HG02840 (cell line): Measurements from ENCODE around the gene KRT222.

Experiments used
- ATAC-seq: cut with Tn5 transposase; IDR thresholded peaks from one replicate; pipeline ENCODE4 v1.9.1; 2021; ENCODE audit warnings: mild to moderate bottlenecking, moderate library complexity, moderate number of reproducible peaks; ENCODE audit not compliant: unreplicated experiment, low FRiP score

KRT222 gene

GRCh38 chr17:40664582-40665333 is at the start of gene KRT222:
Gene KRT222 (minus strand): TSS chr17:40665177. CDS start chr17:40665099, 78 bp downstream.
- ATAC-seq, result no peak

DNA sequence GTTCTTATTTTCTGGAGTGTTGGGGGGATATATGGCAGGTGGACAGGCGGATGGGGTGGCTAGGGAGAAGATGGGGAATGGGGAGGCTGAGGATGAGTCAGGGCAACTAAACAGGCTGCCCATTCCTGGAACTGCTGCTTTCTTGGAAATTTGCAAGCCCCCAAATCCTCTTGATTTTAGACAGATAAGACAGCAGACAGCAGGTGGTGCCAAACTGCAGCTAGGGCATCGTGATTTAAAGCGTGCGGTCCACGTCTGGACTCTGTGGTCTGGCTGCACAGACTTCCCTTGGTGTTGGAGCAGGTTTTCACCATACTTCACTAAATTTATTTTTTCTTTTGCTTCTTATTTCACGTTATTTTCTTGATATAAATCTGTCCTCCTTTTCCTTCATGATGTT is 49.5 kb upstream of the KRT222 start:
- no peak for ATAC-seq

DNA sequence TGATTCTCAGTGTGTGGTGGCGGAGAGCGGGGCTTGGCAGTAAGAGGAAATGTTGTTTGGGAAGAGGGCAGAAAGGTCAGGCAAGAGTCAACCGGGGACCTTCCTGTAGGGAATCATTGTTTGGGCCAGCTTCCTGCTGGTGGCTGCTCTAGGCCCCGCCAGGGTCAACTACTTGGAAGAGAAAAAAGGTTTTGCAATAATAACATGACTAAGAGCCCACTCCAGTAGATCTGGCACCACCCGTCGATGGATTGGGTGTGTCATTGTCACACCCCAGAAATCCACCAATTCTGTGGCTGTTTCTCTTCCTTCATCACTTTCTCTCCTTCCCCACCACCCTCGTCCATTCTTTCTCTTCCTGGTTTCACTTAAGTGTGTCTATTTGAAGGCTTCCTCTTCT is 42.8 kb upstream of the KRT222 start:
- ATAC-seq, result no peak

- no peak for ATAC-seq
These were observed 40.6 kb upstream of the KRT222 start for GRCh38 chr17:40705584-40705983.

DNA sequence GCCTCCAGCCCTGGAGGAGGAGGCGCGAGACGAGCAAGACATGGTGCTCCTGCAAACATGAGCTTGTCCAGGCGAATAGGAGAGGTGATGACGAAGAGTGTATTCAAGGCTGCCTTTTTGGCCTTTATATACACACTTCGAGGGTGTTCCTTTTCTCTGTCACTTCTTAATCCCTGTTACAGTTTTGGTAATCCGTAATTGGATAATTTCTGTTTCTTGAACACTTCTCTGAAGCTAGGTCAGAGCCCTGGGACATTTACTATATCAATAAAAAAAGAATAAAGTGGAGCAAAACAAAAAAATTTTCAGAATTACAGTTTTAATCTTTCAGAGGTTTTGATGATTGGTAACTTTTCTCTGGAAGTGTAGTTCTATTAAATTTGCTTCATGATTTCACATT is 38.7 kb upstream of the KRT222 start, which contains the start of gene KRT24:
KRT24 (minus strand) TSS at position 101 of the 400 bp plus-strand sequence; CDS start at position 42, 59 bp downstream.
- no peak for ATAC-seq

GRCh38 chr17:40702271-40702670 is 37.3 kb upstream of the KRT222 start:
- no peak for ATAC-seq

DNA sequence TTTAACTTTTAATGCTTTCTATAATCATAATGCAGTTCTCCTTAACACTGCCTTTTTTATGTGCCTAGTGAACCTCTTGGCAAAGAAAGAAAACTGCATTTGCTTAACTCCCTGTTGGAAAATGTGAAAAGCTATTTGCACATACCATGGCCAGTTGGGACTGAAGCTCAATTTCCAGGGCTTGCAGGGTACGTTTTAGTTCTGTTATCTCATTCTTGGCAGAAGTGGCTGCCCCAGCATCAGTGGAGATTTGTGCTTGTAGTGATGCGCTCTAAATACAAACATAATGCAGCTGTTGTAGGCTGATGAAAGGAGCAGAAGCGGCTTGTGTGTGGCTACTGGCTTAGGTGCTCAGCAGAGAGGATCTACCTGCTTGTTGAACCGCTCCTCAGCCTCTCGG is 34.9 kb upstream of the KRT222 start:
- ATAC-seq, result no peak

DNA sequence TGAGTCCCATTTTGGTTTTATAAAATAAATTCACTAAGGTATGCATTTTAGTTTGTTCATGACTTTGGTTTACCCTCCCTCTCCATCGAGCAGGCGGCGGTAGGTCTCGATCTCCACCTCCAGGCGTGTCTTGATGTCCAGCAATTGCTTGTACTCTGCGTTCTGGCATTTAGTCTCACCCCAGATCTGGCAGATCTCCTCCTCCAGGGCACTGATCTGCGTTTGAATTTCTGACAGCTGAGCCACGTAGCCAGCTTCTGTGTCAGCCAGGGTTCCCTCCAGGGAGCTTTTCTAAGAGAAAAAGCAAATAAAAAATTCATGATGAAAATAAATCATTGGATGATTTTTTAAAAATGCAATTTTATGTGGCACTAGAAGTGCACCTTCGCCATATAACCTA is 34.4 kb upstream of the KRT222 start:
- ATAC-seq, result no peak

GRCh38 chr17:40697297-40697696 is 32.3 kb upstream of the KRT222 start:
- no peak for ATAC-seq

DNA sequence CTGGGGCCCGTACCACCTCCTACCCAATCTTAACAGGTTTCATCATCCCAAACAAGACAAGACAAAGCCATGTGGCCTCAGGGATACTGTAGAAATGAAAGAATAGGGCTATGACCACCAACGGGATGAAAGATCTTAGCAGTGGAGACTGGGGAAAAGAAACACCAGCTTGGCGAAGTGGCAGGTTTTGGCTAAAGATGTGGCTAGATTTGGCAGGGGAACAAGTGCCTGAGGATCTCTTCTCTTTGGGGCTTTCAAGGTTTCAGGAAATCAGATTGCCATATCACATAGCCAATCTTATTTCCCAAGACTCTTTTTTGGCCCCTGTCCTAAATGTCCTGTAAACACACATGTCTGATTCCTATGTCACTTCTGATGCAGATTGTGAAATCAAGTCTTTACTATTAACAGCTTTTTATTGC is 31.7 kb upstream of the KRT222 start:
- no peak for ATAC-seq

GRCh38 chr17:40695874-40696472 is 31.0 kb upstream of the KRT222 start:
- ATAC-seq, result no peak

DNA sequence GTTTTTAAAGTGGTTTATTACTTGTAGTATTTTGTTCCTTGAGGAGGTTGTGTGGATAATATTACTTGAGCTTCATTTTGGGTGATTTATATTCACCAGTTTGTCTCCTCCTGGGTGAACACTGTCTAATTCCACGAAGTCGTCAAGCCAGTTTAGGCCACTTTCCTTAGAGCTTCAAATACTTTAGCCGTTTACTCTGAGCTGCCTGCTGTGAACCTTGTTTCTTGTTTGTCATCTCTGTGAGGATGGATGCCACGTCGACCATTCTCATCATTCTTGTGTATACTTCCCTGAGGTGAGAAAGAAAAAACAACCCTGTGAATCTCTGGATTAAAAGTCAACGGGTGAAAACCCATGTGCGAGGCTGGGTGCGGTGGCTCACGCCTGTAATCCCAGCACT is 29.6 kb upstream of the KRT222 start:
- ATAC-seq, result no peak

DNA sequence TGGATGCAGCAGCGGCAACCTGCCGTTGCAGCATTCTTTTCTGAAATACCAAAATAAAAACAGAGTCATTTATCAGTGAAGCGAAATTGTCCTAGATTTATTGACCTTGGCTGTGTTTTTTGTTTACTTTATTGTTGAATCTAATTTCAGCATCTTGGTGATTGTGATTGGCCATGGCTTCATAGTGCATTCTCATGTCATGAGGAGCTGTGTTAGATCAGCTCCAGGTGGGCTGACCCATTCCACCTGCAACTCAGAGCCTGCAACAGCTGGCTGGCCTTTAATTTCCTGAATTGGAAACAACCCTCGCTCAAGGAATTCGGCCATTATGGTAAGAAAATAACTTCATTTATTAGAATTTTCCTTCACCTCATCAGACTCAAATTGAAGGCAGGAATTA is 22.1 kb upstream of the KRT222 start:
- ATAC-seq, result no peak

GRCh38 chr17:40686192-40686591 is 21.2 kb upstream of the KRT222 start:
- ATAC-seq, result no peak

DNA sequence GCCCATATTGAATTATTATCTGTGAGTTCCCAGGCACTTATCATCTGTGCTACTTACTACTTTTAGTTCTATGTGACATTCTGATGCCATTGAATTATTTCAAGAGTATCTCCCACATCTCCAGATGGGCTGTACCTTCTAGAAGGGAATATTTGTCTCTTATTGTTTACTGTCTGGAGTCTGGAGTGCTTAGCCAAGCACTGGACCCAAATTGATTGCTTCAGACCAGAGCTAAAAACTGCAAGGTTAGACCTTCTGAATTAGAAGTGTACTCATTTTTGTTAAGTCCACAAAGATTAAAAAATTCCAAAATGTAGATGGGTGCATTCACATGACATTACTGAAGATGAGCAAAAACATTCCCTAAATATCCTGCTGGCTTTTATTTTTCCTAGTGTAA is 16.0 kb upstream of the KRT222 start:
- no peak for ATAC-seq

DNA sequence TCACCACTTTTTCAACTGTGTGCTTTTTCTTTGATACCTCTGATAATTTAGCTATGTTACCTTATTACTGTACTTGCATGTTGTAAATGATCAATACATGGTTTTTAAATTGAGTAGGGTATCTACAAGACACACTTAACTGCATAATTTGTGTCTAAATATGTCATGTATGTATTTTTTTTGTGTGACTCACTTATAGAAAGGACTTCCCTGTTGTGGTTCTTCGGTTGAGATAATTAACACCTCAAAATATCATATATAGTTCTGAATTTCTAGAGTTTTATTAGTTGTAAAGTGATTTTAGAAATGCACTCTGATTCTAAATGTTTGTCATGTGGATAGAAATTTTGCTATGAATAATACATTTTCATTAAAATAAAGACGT is 14.5 kb upstream of the KRT222 start:
- no peak for ATAC-seq

DNA sequence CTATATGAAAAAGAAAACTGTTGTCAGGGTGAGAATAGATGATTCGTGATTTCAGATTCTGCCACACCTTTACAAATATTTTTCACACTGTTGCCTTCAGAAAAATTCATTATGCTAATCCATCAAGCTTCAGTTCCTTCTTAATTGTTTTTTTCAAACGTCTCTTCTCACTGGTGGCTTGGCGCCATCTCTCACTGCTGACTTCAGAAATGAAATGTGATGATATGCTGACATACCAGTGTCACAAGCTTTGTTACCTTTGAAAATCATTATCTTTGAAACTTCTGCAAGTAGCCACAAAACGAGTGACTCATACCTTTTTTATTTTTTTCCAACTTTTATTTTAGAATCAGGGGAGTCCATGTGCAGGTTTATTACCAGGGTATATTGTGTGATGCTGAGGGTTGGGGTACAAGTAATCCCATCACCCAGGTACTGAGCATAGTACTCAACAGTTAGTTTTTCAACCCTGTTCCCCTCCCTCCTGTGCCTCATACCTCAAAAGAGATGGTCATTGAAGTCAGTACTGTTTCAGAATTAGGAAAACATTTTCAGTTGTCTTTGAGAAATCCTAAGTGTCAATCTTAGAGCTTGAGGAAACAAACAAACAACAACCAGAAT is 14.0 kb upstream of the KRT222 start:
- no peak for ATAC-seq

DNA sequence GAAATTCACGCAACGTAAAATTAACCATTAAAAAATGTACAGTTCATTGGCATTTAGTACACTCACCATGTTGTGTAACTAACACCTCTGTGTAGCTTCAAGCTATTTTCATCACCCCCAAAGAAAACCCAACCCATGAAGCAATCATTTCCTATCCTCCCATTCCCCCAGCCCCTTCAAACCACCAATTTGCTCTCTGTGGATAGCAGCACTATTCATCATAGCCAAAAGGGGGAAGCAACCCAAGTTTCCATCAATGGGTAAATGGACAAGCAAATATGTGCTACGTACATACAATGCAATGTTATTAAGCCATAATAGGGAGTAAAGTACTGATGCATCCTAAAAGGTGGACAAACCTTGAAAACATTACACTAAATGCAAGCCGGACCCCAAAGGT is 10.9 kb upstream of the KRT222 start:
- ATAC-seq, result no peak

- ATAC-seq, result no peak
These were observed 7.7 kb upstream of the KRT222 start for GRCh38 chr17:40672654-40673053.

DNA sequence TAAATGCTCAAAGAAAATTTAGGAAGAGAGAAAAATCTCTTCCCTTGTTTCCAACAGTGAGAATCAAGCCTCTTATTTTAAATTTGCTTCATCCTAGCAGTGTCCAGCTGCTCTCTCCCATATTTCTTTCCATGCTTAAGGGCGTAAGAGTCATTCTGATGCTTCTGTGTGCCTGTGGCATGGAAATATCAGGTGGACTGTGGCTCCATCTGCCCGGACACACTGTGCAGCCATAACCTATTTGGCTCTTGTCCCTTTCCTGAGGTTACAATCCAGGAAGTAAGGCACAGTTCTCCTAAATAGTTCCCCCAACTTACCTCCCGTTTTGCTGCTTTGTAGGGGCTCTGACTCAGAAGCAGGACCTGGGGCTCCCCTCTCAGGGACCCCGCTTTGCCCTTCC is 6.3 kb upstream of the KRT222 start:
- no peak for ATAC-seq

- ATAC-seq, result no peak
These were observed 1.4 kb upstream of the KRT222 start for GRCh38 chr17:40666331-40666730.

- ATAC-seq, result no peak
These were observed 1.7 kb downstream of the KRT222 start for GRCh38 chr17:40663252-40663651.
